ENCODE measurements around the gene IL12RB2.

The IL12RB2 gene

DNA sequence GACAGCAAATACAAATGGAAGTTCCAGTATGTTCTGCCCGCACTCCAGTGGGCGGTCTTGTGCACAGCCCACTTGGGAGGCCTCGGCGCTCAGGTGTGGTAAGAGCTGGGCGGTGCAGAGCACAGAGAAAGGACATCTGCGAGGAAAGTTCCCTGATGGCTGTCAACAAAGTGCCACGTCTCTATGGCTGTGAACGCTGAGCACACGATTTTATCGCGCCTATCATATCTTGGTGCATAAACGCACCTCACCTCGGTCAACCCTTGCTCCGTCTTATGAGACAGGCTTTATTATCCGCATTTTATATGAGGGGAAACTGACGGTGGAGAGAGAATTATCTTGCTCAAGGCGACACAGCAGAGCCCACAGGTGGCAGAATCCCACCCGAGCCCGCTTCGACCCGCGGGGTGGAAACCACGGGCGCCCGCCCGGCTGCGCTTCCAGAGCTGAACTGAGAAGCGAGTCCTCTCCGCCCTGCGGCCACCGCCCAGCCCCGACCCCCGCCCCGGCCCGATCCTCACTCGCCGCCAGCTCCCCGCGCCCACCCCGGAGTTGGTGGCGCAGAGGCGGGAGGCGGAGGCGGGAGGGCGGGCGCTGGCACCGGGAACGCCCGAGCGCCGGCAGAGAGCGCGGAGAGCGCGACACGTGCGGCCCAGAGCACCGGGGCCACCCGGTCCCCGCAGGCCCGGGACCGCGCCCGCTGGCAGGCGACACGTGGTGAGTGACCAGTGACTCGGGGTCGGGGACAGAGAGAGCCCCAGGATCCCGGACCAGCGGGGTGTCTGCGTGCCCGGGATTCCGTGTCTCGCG, at the start of gene IL12RB2:
Gene IL12RB2 (plus strand): TSS at position 623 of the 810 bp plus-strand sequence. CDS start 12,496 bp downstream, outside the sequence.
- no peak for DNase-seq (ENCODE audit: low read depth)

GRCh38 chr1:67261680-67262079, 46.0 kb upstream of the IL12RB2 start:
- DNase-seq (ENCODE audit: low read depth), result no peak

- DNase-seq (ENCODE audit: low read depth), result no peak
Observed at GRCh38 chr1:67262735-67263134, 44.9 kb upstream of the IL12RB2 start.

GRCh38 chr1:67264152-67264551, 43.5 kb upstream of the IL12RB2 start:
- no peak for DNase-seq (ENCODE audit: low read depth)

- no peak for DNase-seq (ENCODE audit: low read depth)
Observed at GRCh38 chr1:67264899-67265298, 42.8 kb upstream of the IL12RB2 start.

GRCh38 chr1:67269061-67269460, 38.6 kb upstream of the IL12RB2 start:
- DNase-seq (ENCODE audit: low read depth), result no peak

DNA sequence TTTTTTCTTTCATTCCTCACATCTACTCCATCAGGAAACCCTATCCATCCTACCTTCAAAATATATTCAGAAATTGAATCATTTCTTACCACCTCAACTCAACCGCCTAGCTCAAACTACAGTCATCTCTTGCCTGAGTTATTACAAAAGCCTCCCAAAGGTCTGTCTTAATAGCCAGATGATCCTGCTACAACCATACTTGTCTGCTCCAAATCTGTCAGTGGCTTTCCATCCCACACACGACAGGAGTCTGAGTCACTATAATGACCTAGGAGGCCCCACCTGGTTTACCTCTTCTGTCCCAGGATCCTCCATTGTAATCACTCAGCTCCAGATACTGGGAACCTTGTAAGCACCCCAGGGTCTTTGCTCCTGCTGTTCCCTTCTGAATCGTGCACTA, 37.1 kb upstream of the IL12RB2 start:
- no peak for DNase-seq (ENCODE audit: low read depth)

DNA sequence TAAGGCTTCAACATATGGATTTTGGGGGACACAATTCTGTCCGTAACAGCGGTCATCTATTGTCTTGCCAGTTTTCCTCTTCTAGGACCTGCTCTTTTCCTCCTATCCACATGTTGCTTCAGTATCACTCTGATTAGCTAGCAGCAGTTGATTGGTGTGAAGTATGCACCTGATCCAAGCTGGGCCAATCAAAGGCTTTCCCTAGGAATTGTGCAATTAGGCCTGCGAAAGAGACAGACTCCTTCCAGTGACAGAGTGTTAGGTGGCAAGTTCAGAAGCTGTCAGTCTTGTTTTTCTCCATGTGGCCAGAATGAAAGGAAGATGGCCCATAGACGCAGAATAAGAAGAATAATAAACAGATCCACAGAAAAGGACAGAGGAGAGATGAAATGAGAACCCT, 34.1 kb upstream of the IL12RB2 start:
- no peak for DNase-seq (ENCODE audit: low read depth)

DNA sequence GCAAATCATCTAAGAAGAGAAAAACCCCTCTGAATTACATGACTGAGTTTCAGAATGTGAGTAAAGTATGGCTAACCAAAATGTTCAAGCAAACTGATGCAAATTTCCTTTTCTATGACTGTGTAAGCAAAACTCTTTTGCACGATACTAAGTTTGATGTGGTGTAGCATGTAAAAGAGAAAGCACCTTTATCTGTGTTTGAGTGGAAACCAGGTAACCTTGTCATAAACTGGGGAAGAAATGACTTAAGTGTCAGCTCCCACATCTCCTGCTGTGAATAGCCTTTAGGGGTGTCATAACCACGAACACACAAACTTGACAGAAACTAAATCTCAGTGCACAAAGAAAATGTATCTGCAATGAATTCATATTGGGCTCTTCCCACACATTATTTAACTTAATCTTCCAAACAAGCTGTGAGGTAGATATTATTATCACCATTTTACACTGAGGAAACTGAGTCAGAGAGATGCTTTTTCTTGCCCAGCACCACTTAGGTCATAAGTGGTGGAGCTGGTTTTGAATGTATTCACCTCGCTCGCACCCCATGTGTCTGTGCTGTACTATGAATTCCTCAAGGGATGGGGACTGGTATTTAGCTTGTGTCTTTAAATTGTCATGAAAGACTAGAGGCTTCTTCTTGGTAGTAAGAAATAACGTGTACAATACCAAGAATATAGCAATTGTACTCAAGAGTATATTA, 32.9 kb upstream of the IL12RB2 start:
- DNase-seq (ENCODE audit: low read depth), result no peak

- DNase-seq (ENCODE audit: low read depth), result no peak
Observed at GRCh38 chr1:67280696-67281095, 27.0 kb upstream of the IL12RB2 start.

GRCh38 chr1:67281244-67281643, 26.4 kb upstream of the IL12RB2 start:
- no peak for DNase-seq (ENCODE audit: low read depth)

GRCh38 chr1:67285780-67286488, 21.7 kb upstream of the IL12RB2 start:
- no peak for DNase-seq (ENCODE audit: low read depth)

DNA sequence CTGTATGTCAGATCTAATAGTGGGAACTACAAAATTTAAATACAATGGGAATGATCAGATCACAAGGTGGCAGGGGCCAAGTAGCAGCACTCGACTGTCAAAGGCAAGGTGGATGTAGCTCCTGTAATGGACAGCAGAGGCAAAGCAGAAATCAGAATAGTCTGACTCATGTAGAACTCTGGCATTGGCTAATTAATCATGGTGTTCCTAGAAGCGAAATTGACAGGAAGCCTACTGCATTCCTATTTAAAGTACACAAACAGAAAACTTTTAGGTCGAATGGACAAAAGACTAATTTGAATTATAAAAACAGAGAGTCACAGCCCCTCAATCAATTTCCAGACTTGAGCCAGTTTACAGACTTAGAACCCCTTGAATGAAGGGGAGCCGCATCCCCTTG, 17.4 kb upstream of the IL12RB2 start:
- DNase-seq (ENCODE audit: low read depth), result no peak

GRCh38 chr1:67294836-67295617, 12.6 kb upstream of the IL12RB2 start:
- no peak for DNase-seq (ENCODE audit: low read depth)

DNA sequence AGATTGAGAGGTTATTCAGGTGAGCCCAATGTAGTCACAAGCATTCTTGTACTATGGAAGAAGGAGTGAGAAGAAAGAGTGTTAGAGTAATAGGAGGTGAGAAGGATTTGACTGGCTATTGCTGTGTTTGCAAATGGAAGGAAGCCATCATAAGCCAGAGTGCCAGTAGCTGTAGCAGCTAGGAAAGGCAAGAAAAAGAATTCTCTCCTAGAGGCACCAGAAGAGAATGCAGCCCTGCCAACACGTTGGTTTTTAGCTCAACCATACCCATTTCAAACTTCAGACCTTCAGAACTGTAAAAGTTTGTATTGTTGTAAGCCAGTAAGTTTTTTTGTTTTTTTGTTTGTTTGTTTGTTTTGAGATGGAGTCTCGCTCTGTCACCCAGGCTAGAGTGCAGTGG, 8.9 kb upstream of the IL12RB2 start:
- DNase-seq (ENCODE audit: low read depth), result no peak

DNA sequence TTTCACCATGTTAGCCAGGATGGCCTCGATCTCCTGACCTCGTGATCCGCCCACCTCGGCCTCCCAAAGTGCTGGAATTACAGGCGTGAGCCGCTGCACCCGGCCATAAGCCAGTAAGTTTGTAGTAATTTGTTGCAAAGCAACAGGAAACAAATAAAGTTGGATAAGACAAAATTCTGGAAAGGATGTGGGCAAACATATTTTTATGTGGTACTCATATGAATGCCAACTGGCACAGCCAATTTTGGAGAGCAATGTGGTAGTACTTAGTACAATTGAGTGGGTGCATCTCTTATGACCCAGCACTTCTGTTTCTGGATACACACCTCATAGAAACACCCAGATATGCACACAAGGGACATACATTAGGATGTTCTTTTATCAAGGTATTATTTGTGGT, 8.4 kb upstream of the IL12RB2 start:
- no peak for DNase-seq (ENCODE audit: low read depth)

- no peak for DNase-seq (ENCODE audit: low read depth)
Observed at GRCh38 chr1:67300561-67300960, 7.1 kb upstream of the IL12RB2 start.

- DNase-seq (ENCODE audit: low read depth), result no peak
Observed at GRCh38 chr1:67304023-67304422, 3.6 kb upstream of the IL12RB2 start.

DNA sequence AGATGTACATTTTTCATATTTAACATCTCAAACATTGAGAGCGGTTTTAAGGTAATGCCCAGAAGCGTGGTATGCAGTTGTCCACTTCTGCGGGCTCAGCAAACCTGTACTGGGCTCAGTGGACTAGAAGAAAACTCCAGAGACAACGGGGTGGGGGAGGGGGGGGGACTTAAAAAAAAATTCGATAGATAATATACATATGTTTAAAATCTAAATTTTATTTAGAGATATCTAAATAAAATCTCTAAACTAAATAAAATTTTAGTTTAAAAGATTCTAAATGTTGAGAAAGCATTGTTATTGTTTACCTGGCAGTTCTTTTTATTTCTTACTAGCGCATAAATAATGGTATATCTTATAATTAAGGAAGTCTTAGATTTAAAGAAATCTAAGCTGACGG, 1.1 kb upstream of the IL12RB2 start:
- DNase-seq (ENCODE audit: low read depth), result no peak

DNA sequence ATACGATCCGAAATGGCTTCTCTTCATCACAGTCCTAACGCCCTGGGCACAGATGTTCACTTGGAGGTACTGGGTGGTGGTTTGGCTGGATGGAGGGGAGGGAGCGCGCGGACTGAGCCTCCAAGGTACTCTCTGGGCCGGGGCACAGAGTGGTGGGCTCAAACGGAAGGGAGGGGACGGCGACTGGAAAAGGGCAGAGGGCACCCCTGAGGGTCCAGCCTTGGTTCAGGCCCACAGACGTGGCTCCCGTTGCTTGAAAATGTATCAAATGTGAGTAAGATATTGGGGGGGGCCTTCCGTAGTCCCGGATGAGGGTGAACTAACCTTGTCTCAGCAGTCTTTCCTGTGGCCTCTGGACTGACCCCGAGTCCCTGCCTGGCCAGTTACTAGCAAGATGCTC, 463 bp downstream of the IL12RB2 start:
- no peak for DNase-seq (ENCODE audit: low read depth)

- no peak for DNase-seq (ENCODE audit: low read depth)
Observed at GRCh38 chr1:67312615-67313014, 4.9 kb downstream of the IL12RB2 start.
